Erythroblast (primary cell): ENCODE measurements around the gene DLGAP4.

Experiments used
- GATA1 ChIP-seq: IDR thresholded peaks from 2 replicates; pipeline ENCODE4 v1.6.1; 2011; ENCODE audit warnings: low read depth, mild to moderate bottlenecking, control low read depth, low read length, moderate library complexity
- POLR2A ChIP-seq: IDR thresholded peaks from 2 replicates; pipeline ENCODE4 v1.6.1; 2011; ENCODE audit warnings: mild to moderate bottlenecking, low read length

DNA sequence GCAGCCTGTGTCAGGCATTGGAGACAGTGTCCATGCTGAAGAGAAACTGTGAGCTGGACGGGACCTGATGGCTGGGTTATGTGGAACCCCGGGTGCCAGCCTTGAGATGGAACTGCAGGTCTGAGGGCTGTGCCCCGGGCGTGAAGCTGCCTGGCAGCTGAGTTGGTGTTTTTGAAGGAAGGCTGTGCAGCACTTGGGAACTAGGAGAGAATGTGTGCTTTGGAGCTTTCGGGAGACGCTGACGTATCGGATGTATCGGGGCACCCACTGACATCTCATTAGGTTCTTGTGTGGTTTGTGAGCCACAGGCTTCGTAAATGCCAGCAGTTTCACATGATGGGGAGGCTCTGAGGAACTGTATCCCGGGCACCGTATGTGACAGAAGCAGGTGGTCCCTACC lies 2.2 kb downstream of the DLGAP4 start:
- no peak for TF ChIP-seq POLR2A
- no peak for TF ChIP-seq GATA1
